Upper lobe of left lung (tissue), 6 donors: ENCODE results near the gene ITGAL. TPM values are rescaled to one million over a fixed set of nuclear protein-coding genes. Genes with fewer than 3 reads are reported as not detected.

Experiments used
- ATAC-seq, 2 donors: fragments of 200-7000 bp; cut with Tn5 transposase; one replicate each; pipeline ENCODE4 v1.9.1; 2022; ENCODE audit warnings: mild to moderate bottlenecking in 2 of 2, moderate library complexity in 2 of 2; ENCODE audit not compliant: low FRiP score in 2 of 2
- DNase-seq, 2 donors: peaks; one replicate each; pipeline ENCODE4 v3.0.0-alpha.2; 2019 to 2020
- H3K27ac ChIP-seq, 4 donors: fragments of 200-600 bp; sonication (generic); one replicate each; pipeline ENCODE4 v1.5.1; 2016 to 2019
- H3K27me3 ChIP-seq, 4 donors: fragments of 200-600 bp; sonication (generic); one replicate each; pipeline ENCODE4 v1.5.1; 2017 to 2019
- H3K36me3 ChIP-seq, 4 donors: fragments of 200-600 bp; sonication (generic); one replicate each; pipeline ENCODE4 v1.5.1; 2016 to 2019
- H3K4me1 ChIP-seq, 4 donors: fragments of 200-600 bp; sonication (generic); one replicate each; pipeline ENCODE4 v1.5.1; 2018 to 2019
- H3K4me3 ChIP-seq, 4 donors: fragments of 200-600 bp; sonication (generic); one replicate each; pipeline ENCODE4 v1.5.1; 2017 to 2019; ENCODE audit warnings: mild to moderate bottlenecking in 2 of 4, moderate library complexity in 1 of 4
- H3K9me3 ChIP-seq, 4 donors: fragments of 200-600 bp; sonication (generic); one replicate each; pipeline ENCODE4 v1.5.1; 2018 to 2019
- CTCF ChIP-seq, 6 experiments: fragments of 450-650 bp in 4 of 6; fragments of 200-600 bp in 2 of 6; sonication (generic) in 2 of 6; IDR thresholded peaks; one replicate each; pipeline ENCODE4 v1.5.1; 2016 to 2019; ENCODE audit warnings: antibody characterized with exemption in 6 of 6
- EP300 ChIP-seq, 4 donors: sonication (generic); formaldehyde crosslinking; IDR thresholded peaks; one replicate each; pipeline ENCODE4 v1.5.1; 2017; ENCODE audit warnings: antibody characterized with exemption in 4 of 4, control low read depth in 2 of 4
- POLR2A ChIP-seq, 4 donors: fragments of 450-650 bp; IDR thresholded peaks; one replicate each; pipeline ENCODE4 v1.5.1; 2016 to 2017; ENCODE audit warnings: antibody characterized with exemption in 4 of 4, mild to moderate bottlenecking in 2 of 4
- POLR2AphosphoS5 ChIP-seq, 2 donors: sonication (generic); formaldehyde crosslinking; IDR thresholded peaks; one replicate each; pipeline ENCODE4 v1.5.1; 2017; ENCODE audit warnings: antibody characterized with exemption in 2 of 2
- WGBS, 2 donors: methylation state at CpG; one replicate each; pipeline ENCODE4 v1.1.5; 2017 to 2018; 5-methylcytosine and 5-hydroxymethylcytosine counted together
- total RNA-seq, 6 donors: library from RNA; depleted of rRNA in 4 of 6; stranded (reverse); fragments of >200 nt in 4 of 6; gene quantifications; one replicate each; pipeline versions ENCODE4 v1.1.0 to v1.2.1, GENCODE V29; 2016 to 2021
- donor health status: DM: no; HTN: no; CAD: no; lungs with moderate emphysema.
- donor health status: DM: no; HTN: yes; CAD: no; lungs with severe emphysema.

ITGAL gene
- 100 to 1,000 TPM in 1 of 6 donors, 10 to 100 TPM in 5; 22.8 to 138 (median 67.0) TPM for total RNA-seq

- H3K4me1 ChIP-seq, result peaks cover 0 to 12% (median 4%) of the 10 kb centered on the region in 4 donors
- H3K4me3 ChIP-seq, result peak within 1 kb of the TSS in 3 of 4 donors; percentile 21 to 43 (median 39)
- no peaks in the 10 kb centered on the region for H3K27me3 ChIP-seq
- no peaks in the 10 kb centered on the region for H3K9me3 ChIP-seq
- peak in 1 of 2 donors; percentile 85 for DNase-seq
- 37 to 46% methylated on average over 8 of the region's 8 CpGs for WGBS, 2 donors
- TF ChIP-seq CTCF (IDR thresholded peaks at IDR 0.05) (no peak), POLR2A (IDR thresholded peaks at IDR 0.05) (peak in 1 of 4 donors; percentile 42), POLR2AphosphoS5 (IDR thresholded peaks at IDR 0.05) (peak; percentile 39 to 74)
- H3K36me3 ChIP-seq, result no peaks in the 10 kb centered on the region
- peak within 1 kb of the TSS; percentile 30 to 84 (median 62) for H3K27ac ChIP-seq
- ATAC-seq, result peak; percentile 62 to 86
Measured at GRCh38 chr16:30472328-30472942, at the start of gene ITGAL. Gene ITGAL, plus strand, starts transcription at chr16:30472742. Its CDS starts 96 bp downstream, at chr16:30472838.

- Histone ChIP-seq H3K27ac (no peak overlapping the region), H3K4me3 (no peak overlapping the region), H3K9me3 (no peaks in the 10 kb centered on the region), H3K27me3 (no peaks in the 10 kb centered on the region), H3K36me3 (peaks cover 7 to 27% (median 15%) of the 10 kb centered on the region in 4 donors), H3K4me1 (peaks cover 14 to 21% (median 17%) of the 10 kb centered on the region in 4 donors)
- WGBS, 2 donors, result 91 to 99% methylated on average over 4 of the region's 4 CpGs
- no peak for DNase-seq
- ATAC-seq, result no peak
- TF ChIP-seq POLR2AphosphoS5 (IDR thresholded peaks at IDR 0.05), result no peak
- TF ChIP-seq POLR2A (IDR thresholded peaks at IDR 0.05), result no peak
- no peak for TF ChIP-seq CTCF (IDR thresholded peaks at IDR 0.05)
- TF ChIP-seq EP300 (IDR thresholded peaks at IDR 0.05), result no peak
Measured at GRCh38 chr16:30428055-30428454, 44.5 kb upstream of the ITGAL start.

GRCh38 chr16:30429418-30429677 lies 43.2 kb upstream of the ITGAL start:
- WGBS, 2 donors, result 1 to 2% methylated on average over 11 of the region's 11 CpGs
- Histone ChIP-seq H3K9me3 (no peaks in the 10 kb centered on the region), H3K36me3 (peaks cover 0 to 14% (median 4%) of the 10 kb centered on the region in 4 donors), H3K27me3 (no peaks in the 10 kb centered on the region), H3K27ac (peak overlapping the region; percentile 29 to 85 (median 69)), H3K4me1 (peaks cover 14 to 21% (median 17%) of the 10 kb centered on the region in 4 donors), H3K4me3 (peak overlapping the region; percentile 51 to 87 (median 82))
- TF ChIP-seq POLR2AphosphoS5 (IDR thresholded peaks at IDR 0.05) (no peak), CTCF (IDR thresholded peaks at IDR 0.05) (no peak), EP300 (IDR thresholded peaks at IDR 0.05) (no peak), POLR2A (IDR thresholded peaks at IDR 0.05) (no peak)
- ATAC-seq (no peak), DNase-seq (no peak)

GRCh38 chr16:30429678-30430427 lies 42.7 kb upstream of the ITGAL start, which contains the start of gene DCTPP1:
Gene DCTPP1, minus strand, starts transcription at chr16:30430030. Its CDS starts 50 bp downstream, at chr16:30429980.
- 2% methylated on average over 14 to 37 of the region's 49 CpGs for WGBS, 2 donors
- DNase-seq (peak; percentile 92 to 96), ATAC-seq (peak; percentile 99)
- H3K4me3 ChIP-seq, result peak within 1 kb of the TSS; percentile 51 to 87 (median 82)
- H3K27ac ChIP-seq, result peak within 1 kb of the TSS; percentile 48 to 85 (median 69)
- TF ChIP-seq POLR2AphosphoS5 (IDR thresholded peaks at IDR 0.05), result peak in 1 of 2 donors; percentile 59
- no peak for TF ChIP-seq EP300 (IDR thresholded peaks at IDR 0.05)
- TF ChIP-seq CTCF (IDR thresholded peaks at IDR 0.05), result peak; percentile 62 to 93 (median 84)
- peak in 1 of 4 donors; percentile 56 for TF ChIP-seq POLR2A (IDR thresholded peaks at IDR 0.05)
- H3K9me3 ChIP-seq, result no peaks in the 10 kb centered on the region
- peaks cover 14 to 21% (median 17%) of the 10 kb centered on the region in 4 donors for H3K4me1 ChIP-seq
- H3K36me3 ChIP-seq, result peaks cover 0 to 13% (median 2%) of the 10 kb centered on the region in 4 donors
- no peaks in the 10 kb centered on the region for H3K27me3 ChIP-seq
